Lower lobe of right lung (tissue), 2 donors: ENCODE measurements around the gene PNCK. TPM values are rescaled to one million over a fixed set of nuclear protein-coding genes. Genes with fewer than 3 reads are reported as not detected.

Experiments used
- ATAC-seq, 2 donors: fragments of 200-7000 bp; cut with Tn5 transposase; one replicate each; pipeline ENCODE4 v1.9.1; 2020 to 2022; ENCODE audit warnings: mild to moderate bottlenecking in 2 of 2, moderate library complexity in 2 of 2
- DNase-seq: peaks from one replicate; pipeline ENCODE4 v3.0.0-alpha.2; 2020
- H3K27ac ChIP-seq: fragments of 200-600 bp; one replicate; pipeline ENCODE4 v1.8.0; 2022
- H3K27me3 ChIP-seq: fragments of 200-600 bp; one replicate; pipeline ENCODE4 v1.8.0; 2022; ENCODE audit warnings: low read depth
- H3K36me3 ChIP-seq: fragments of 200-600 bp; one replicate; pipeline ENCODE4 v1.8.0; 2022; ENCODE audit warnings: mild to moderate bottlenecking
- H3K4me1 ChIP-seq: fragments of 200-600 bp; one replicate; pipeline ENCODE4 v1.8.0; 2022
- H3K4me3 ChIP-seq: fragments of 200-600 bp; one replicate; pipeline ENCODE4 v1.8.0; 2022; ENCODE audit warnings: mild to moderate bottlenecking
- H3K9me3 ChIP-seq: fragments of 200-600 bp; one replicate; pipeline ENCODE4 v1.8.0; 2022
- intact Hi-C: fragments of 100-400 bp; cut with DNase I; formaldehyde crosslinking; loops from one replicate; pipeline ENCODE4 v1.11.0; 2022
- total RNA-seq: library from RNA; stranded (reverse); fragmentation: NEBNext Ultra II Directional; extraction: Animal tissue kit (Norgen Biotek cat#: 25700); gene quantifications from one replicate; pipeline ENCODE4 v1.2.1, GENCODE V29; 2021
- TF ChIP-seq, protein P1 (sequence below): fragments of 200-600 bp; IDR thresholded peaks from one replicate; pipeline ENCODE4 v1.8.0; 2022; ENCODE audit warnings: antibody characterized with exemption, mild to moderate bottlenecking
- donor health status: DM: no; HTN: yes; CAD: no; lungs with severe emphysema.

PNCK gene
- total RNA-seq, 1 donor from 2014 or later: not detected

DNA sequence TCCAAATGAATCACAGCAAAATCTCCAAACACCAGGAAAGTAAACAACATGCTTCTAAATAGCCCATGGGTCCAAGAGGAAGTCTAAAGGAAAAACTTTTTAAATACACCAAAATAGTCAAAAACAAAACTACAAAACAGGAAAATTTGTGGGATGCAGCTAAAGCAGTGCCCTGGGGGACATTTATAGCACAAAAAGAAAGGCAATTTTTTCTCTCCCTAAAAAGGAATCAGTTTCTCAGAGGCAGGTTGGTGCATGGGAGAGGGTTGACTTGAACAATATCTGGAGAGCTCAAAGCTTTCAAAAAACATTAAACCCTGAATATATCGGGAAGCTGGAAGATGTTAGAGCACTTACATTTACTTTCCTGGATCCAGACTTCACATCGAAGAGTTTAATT lies 42.3 kb downstream of the PNCK start:
- Histone ChIP-seq H3K27ac (no peak overlapping the region), H3K4me3 (no peak overlapping the region), H3K36me3 (no peaks in the 10 kb centered on the region), H3K9me3 (no peaks in the 10 kb centered on the region), H3K4me1 (no peaks in the 10 kb centered on the region), H3K27me3 (no peaks in the 10 kb centered on the region)
- TF ChIP-seq, protein P1, sequence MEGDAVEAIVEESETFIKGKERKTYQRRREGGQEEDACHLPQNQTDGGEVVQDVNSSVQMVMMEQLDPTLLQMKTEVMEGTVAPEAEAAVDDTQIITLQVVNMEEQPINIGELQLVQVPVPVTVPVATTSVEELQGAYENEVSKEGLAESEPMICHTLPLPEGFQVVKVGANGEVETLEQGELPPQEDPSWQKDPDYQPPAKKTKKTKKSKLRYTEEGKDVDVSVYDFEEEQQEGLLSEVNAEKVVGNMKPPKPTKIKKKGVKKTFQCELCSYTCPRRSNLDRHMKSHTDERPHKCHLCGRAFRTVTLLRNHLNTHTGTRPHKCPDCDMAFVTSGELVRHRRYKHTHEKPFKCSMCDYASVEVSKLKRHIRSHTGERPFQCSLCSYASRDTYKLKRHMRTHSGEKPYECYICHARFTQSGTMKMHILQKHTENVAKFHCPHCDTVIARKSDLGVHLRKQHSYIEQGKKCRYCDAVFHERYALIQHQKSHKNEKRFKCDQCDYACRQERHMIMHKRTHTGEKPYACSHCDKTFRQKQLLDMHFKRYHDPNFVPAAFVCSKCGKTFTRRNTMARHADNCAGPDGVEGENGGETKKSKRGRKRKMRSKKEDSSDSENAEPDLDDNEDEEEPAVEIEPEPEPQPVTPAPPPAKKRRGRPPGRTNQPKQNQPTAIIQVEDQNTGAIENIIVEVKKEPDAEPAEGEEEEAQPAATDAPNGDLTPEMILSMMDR: no peak
- intact Hi-C loops: no loop called here
- ATAC-seq: no peak
- DNase-seq: no peak

DNA sequence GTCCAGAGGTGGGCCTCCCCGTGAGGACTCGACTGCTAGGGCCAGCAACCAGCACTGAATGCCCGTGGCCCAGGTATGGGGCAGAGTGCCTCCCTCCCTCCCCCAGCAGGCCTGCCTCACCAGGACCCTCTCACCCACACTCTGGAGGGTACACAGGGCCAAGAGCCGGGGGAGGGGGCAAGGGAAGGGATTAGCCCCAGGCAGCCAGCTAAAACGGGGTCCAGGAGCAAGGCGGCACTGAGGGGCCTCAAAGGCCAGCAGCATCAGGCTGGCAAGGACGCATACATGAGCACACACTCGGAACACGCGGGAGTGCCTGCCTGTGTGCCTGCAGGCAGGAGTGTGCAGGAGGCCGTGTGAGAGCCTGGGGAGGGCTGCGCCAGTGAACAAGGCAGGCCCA lies 44.9 kb downstream of the PNCK start:
- no peak for ATAC-seq
- Histone ChIP-seq H3K4me3 (no peak overlapping the region), H3K27me3 (no peaks in the 10 kb centered on the region), H3K36me3 (no peaks in the 10 kb centered on the region), H3K27ac (no peak overlapping the region), H3K9me3 (no peaks in the 10 kb centered on the region), H3K4me1 (no peaks in the 10 kb centered on the region)
- TF ChIP-seq, protein P1: no peak
- peak; percentile 14 for DNase-seq
- intact Hi-C loops: no loop called here

DNA sequence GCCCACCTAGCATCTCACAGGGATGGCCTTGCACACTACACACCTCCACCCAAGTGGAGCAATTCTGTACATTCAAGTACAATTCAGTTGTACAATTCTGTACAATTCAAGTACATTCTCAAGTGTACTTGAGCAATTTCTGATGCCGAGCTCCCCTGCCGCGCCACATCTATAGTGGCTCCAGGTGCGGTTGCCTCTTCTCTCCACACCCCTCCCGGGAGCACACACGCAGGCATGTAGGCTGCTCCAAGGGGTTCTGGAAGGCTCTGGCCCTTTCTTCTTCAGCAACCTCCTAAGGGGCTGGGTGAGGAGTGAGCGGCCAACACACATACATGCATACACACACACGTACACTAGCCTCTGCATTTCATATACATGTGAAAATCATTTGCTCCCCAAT lies 45.5 kb downstream of the PNCK start:
- Histone ChIP-seq H3K4me3 (no peak overlapping the region), H3K9me3 (no peaks in the 10 kb centered on the region), H3K4me1 (no peaks in the 10 kb centered on the region), H3K36me3 (no peaks in the 10 kb centered on the region), H3K27ac (no peak overlapping the region), H3K27me3 (no peaks in the 10 kb centered on the region)
- intact Hi-C loops: no loop called here
- ATAC-seq: peak; percentile 6 to 40
- TF ChIP-seq, protein P1: no peak
- DNase-seq: peak; percentile 21

DNA sequence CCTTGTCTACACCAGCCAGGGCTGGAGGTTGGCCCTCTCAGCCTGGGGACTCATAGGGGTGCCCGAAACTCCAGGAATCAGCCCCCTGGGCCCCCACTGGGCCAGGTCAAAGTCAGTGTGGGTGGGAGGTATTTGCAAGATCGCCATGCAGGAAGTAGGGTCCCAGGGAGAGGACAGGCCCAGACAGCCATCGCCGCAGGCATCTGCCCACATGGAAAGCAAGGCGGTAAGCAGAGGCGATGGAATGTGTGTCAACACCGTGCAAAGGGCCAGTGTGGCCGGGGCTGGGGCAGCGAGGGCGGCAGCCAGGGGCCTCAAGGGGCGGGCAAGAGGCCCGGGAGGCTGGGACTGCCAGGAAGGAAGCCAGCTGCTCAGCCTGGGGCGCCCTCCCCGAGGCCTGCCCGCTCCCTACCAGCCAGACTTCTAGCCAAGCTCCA lies 45.9 kb downstream of the PNCK start:
- DNase-seq (peak; percentile 62), ATAC-seq (peak; percentile 72 to 81)
- TF ChIP-seq, protein P1: no peak
- no peak overlapping the region for H3K27ac ChIP-seq
- H3K4me3 ChIP-seq: no peak overlapping the region
- intact Hi-C loops: no loop called here
- no peaks in the 10 kb centered on the region for H3K9me3 ChIP-seq
- no peaks in the 10 kb centered on the region for H3K4me1 ChIP-seq
- H3K36me3 ChIP-seq: no peaks in the 10 kb centered on the region
- H3K27me3 ChIP-seq: no peaks in the 10 kb centered on the region

DNA sequence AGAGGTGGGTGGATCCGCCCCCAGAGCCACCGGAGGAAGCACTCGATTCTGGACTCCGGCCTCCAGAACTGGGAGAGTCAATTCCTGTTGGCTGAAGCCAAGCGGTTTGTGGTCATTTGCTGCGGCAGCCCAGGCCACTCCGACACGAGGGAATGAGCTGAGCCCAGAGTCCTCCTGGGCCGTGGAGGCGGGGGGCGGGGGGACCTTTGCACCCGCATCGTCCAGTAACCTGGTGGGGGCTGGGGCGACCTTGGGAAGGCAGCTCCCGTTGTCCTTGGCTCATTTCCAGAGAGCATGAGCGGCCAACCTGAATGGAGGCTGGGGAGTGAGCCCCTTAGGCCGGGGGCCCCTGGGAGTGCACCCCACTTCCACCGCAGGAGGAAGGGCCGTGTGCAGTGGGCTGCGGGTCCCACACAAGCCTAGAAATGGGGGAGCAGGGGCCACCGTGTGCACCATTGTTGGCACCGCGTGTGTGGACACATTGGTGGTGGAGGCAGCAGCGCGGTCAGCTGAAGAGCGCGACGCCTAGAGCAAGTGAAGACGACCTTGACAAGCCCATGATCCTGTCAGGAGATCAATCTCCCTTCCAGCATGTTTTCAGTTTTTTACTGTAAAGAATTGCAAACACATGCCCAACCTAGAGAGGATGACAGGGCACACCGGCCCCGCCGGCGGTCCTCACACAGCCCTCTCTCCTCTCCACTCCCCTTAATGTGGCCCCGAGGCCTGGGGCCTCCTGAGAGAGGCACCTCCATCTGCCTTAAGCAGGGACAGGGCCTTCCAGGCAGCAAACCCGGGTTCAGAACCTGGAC lies 46.5 kb downstream of the PNCK start:
- Histone ChIP-seq H3K27me3 (no peaks in the 10 kb centered on the region), H3K36me3 (no peaks in the 10 kb centered on the region), H3K27ac (no peak overlapping the region), H3K9me3 (no peaks in the 10 kb centered on the region), H3K4me1 (no peaks in the 10 kb centered on the region), H3K4me3 (no peak overlapping the region)
- intact Hi-C loops: no loop called here
- ATAC-seq: peak in 1 of 2 donors; percentile 6
- peak; percentile 13 for DNase-seq
- TF ChIP-seq, protein P1: no peak
